Stimulated activated CD4-positive, alpha-beta T cell treated with anti-CD3 and anti-CD28 coated beads, TNF-alpha, amount 100 ng/mL, for 1 hour (primary cell): ENCODE results near the gene HOXD8.

ENCODE experiments used
- DNase-seq, 3 donors: peaks; one replicate each; pipeline ENCODE4 v3.0.0-alpha.2; 2020; ENCODE audit warnings: low read depth in 3 of 3, low spot score in 1 of 3

HOXD8 gene

GRCh38 chr2:176145085-176145969 lies 15.8 kb downstream of the HOXD8 start:
- DNase-seq: no peak

- no peak for DNase-seq
Measured at GRCh38 chr2:176146101-176146500, 16.6 kb downstream of the HOXD8 start.

DNA sequence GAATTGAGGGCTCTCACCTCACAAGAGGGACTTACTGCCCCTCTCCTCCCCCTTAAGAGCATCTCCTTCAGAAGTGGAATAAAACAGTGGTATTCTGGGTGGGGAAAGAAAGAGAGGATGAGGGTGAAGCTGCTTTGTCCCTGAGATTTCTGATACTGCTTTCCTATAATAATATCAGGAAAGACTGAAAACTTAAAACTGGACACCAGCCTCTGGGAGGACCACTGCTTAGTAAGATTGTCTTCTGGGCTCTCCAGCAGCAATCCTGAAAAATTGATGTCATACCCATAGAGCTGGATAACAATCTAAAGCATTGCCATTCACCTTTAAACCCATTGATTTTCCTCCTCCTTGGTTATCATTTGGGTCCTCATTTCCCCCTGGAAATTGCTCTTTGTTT lies 17.1 kb downstream of the HOXD8 start:
- DNase-seq: no peak

DNA sequence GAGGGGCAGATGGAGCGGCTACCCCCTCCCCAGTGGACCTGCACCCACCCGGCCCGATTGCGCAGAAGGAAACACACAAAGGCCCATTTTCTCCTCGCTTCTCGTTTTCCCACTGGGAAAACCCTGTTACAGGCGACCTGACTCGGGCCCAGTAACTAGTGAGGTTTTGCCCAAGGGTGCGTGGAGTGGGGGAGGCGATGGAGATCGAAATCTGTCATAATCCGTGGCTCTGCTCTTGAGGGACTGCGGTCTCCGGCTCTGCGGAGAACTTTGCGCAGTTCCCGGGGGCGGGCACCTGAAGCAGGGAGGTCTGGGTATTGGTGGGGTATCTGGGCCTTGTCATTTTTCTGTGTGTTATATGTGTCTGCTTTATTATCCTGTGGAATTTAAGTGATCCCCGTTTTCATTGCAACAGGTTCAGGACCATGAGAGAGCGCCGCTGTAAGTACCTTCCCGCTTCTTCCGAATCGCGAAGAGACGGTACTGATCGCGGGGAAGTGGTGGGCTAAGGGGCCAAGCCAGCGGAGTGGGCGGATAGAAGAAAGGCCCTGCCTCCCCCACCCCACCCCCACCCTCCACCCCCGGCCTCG lies 17.8 kb downstream of the HOXD8 start:
- DNase-seq: no peak

GRCh38 chr2:176147800-176148496 lies 18.4 kb downstream of the HOXD8 start:
- no peak for DNase-seq

GRCh38 chr2:176148751-176149421 lies 19.4 kb downstream of the HOXD8 start:
- DNase-seq: no peak

GRCh38 chr2:176149481-176149938 lies 20.0 kb downstream of the HOXD8 start:
- no peak for DNase-seq

- DNase-seq: no peak
Measured at GRCh38 chr2:176149939-176150583, 20.6 kb downstream of the HOXD8 start.

- DNase-seq: no peak
Measured at GRCh38 chr2:176150584-176151441, 21.3 kb downstream of the HOXD8 start.

GRCh38 chr2:176151442-176152287 lies 22.2 kb downstream of the HOXD8 start, which contains the start of gene HOXD4:
TSS of gene HOXD4 (plus strand) at chr2:176151550. CDS start at chr2:176151634, 84 bp downstream.
- DNase-seq: no peak

DNA sequence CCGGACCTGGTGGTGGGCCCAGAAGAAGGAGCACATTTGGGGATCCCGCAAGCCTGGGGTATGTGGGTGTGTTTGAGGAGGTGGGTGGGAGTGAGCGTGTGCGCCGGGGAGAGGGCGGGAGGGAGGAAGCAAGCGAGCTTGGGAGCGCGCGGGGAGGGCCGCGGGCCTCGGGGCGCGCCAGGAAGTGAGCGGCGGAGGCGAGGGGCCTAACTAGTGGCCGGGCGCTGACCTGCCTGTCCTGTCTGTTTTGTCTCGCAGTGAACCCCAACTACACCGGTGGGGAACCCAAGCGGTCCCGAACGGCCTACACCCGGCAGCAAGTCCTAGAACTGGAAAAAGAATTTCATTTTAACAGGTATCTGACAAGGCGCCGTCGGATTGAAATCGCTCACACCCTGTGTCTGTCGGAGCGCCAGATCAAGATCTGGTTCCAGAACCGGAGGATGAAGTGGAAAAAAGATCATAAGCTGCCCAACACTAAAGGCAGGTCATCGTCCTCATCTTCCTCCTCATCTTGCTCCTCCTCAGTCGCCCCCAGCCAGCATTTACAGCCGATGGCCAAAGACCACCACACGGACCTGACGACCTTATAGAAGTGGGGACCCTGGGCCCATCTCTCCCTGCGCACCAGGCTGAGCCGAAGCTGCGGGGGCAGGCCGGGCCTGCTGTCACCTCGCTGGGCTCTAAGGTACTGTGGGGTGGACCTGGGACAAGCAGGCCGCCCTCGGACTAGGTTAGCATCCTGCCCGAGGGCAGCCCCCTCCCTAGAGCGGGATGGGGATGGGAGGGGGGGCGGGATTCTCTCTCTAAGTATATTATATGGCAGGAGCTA lies 23.1 kb downstream of the HOXD8 start:
- DNase-seq: no peak

DNA sequence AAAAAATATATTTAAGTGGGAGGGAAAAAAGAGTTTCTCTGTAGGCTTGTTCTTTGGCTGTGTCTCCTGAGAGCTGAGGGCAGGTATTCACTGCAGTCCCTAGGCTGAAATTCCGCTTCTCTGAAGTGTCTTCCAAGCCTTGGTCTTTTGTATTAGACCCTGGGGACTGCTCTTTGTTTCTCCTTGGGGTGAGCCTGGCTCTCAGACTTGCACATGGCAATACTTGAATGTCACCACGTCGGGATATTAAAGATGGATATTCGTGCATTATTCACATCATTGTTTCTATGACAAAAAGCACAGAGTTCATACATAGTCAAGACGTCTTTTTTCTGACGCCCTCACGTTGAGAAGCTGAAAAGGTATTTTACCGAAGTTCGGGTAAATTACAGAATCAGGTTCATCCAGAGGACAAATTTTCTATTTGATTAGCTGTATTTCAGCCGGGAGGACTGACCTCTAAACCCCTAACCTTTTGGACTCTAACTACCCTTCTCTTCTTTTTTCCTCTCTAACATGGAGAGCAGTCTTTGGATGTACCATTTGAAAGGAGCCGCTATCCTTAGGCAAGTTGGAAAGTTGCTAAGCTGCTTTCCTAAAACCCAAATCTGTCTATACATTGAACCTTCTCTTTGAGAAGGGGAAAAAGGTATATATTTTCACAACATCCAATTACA lies 25.2 kb downstream of the HOXD8 start:
- no peak for DNase-seq

GRCh38 chr2:176155356-176156044 lies 26.0 kb downstream of the HOXD8 start:
- DNase-seq: no peak

DNA sequence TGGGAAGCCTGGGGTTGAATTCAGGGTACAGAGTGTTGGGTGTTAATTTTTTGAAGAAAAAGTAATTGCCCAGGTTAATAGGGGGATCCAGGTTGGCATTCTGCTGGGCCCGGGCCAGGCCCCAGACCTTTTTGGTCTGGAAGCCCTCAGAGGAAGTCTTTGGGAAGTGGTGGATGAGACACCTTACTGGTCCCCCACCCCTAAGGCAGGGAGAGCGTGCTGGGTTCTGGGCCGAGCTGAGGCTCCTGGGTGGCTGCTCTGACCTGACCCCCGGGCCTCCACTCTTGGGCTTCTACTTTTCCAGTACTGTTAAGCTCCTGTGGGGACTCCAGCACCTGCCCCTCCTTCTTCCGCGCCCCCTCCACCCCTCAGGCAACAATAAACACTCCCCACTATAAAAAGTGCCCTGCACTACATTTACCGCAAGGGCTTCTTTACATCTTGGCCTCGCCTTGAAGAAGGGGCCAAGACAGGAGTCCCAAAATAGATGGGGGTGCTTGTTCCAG lies 26.8 kb downstream of the HOXD8 start:
- DNase-seq: no peak

DNA sequence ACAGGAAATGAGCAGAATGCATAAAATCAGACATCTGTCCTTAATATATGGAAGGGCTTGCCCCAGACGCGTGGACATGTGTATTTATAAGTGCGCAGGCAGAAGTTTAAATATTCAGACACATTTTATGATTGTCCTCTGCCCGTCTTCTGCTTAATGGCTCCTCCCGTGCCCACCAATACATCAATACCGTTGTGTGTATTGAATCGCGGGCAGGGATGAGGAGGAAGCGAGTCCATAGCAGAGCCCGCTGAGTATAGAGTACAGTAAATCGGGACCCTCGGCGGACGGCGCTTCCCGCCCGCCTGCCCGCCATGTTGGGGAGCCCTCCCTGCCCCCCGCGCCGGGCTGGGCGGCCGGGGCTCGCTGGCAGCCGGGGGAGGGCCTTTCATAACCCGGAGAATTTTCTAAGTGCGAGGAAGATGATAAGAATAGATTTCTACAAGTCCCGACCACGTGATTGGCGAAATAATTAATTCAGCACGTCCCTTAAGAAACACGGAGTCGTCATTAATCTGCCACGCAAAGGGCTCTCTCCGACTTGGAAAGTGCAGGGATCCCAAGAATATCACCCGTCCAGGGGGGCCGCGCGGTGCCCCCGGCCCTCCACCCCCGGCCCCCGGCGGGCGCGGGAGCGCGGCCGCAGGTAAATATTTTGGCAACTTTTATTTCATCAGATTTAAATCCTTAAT lies 27.4 kb downstream of the HOXD8 start, which contains the start of gene HOXD3:
Gene HOXD3 (plus strand): TSS at position 501 of the 692 bp plus-strand sequence. CDS start 11,808 bp downstream, outside the sequence.
- DNase-seq: no peak
